AG09309 (cell line): ENCODE results near the gene ZNF83.
"Not testable (repeated sequence)": the region's sequence is repeated elsewhere in the genome, so short reads cannot be mapped to it uniquely, and the experiment has no call there.

Experiments used
- DNase-seq: peaks from one replicate; pipeline ENCODE4 v3.0.0-alpha.2; 2010; ENCODE audit warnings: low read depth
- H3K4me3 ChIP-seq: 2 replicates; pipeline ENCODE4 v1.5.1; 2011; ENCODE audit warnings: mild to moderate bottlenecking, low read depth, low read length, moderate library complexity; ENCODE audit not compliant: control insufficient read depth
- CTCF ChIP-seq: IDR thresholded peaks from 2 replicates; pipeline ENCODE4 v1.5.1; 2011; ENCODE audit warnings: mild to moderate bottlenecking, low read depth, low read length, inconsistent platforms; ENCODE audit not compliant: insufficient read depth, control insufficient read depth; ENCODE audit errors: missing control alignments

Gene ZNF83

DNA sequence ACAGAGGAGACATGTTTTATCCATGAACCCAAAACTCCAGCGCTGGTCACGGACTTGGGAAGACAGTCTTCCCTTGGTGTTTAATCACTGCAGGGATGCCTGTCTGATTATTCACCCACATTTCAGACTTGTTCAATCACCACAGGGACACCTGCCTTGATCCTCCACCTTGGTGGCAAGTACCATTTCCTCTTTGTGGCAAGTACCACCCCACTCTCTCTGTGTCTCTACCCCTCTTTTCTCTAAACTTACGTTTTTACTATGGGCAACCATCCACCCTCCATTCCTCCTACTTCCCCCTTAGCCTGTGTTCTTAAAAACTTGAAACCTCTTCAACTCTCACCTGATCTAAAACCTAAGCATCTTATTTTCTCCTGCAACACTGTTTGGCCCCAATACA, 16.8 kb downstream of the ZNF83 start:
- no peak for TF ChIP-seq CTCF
- no peak overlapping the region for H3K4me3 ChIP-seq
- no peak for DNase-seq

DNA sequence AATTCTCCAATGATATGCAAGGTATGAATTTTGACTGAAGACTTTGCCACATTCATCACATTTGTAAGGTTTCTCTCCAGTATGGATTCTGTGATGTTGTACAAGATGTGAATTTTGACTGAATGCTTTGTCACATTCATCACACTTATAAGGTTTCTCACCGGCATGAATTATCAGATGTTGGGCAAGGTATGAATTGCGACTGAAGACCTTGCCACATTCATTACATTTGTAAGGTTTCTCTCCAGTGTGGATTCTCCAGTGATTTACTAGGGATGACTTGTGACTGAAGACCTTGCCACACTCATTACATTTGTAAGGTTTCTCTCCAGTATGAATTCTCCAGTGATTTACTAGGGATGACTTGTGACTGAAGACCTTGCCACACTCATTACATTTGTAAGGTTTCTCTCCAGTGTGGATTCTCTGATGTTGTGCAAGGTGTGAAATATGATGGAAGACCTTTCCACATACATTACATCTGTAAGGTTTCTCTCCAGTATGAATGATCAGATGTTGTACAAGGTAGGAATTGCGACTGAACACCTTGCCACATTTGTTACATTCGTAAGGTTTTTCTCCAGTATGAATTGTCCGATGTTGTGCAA, 24.8 kb downstream of the ZNF83 start:
- H3K4me3 ChIP-seq, result no peak overlapping the region
- TF ChIP-seq CTCF, result no peak
- DNase-seq, result no peak

DNA sequence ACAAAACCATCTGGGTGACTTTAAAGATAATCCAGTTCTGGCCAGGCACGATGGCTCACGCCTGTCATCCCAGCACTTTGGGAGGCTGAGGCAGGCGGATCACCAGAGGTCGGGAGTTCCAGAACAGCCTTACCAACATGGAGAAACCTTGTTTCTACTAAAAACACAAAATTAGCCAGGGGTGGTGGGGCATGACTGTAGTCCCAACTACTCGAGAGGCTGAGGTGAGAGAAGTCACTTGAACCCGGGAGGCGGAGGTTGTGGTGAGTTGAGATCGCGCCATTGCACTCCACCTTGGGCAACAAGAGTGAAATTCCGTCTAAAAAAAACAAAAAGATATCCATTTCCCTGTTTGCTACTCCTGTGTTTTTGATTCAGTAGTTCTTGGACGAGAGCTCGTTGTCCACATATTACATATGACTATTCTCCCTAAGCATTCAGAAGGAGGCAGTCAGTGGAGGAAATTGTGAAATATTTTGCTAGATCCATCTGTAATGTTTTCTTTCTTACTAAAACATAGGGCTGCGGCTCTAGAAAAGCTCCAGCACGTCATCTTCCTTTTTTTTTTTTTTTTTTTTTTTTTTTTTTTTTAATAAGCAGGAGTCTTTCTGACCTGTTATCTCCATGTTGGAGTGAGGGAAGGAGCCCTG, 34.5 kb downstream of the ZNF83 start:
- DNase-seq, result peak; percentile 85
- no peak for TF ChIP-seq CTCF
- no peak overlapping the region for H3K4me3 ChIP-seq

DNA sequence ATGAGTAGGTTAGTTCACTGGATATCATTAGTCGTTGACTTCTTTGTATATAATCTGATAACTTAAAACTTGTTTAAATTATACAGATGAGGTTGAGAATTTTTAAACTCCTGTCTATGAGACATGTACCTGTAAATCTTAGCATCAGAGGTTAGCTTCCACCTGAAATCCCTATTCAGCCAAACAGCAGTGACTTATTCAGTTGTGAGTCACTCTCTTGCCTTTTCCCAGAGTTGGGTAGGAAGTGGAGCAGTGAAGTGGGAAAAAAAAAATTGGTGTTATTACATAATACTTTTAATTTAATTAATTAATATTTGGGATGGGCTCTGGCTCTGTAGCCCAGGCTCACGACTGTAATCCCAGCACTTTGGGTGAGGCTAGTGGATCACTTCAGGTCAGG, 35.2 kb downstream of the ZNF83 start:
- H3K4me3 ChIP-seq, result no peak overlapping the region
- TF ChIP-seq CTCF, result no peak
- DNase-seq, result no peak

- not testable (repeated sequence) for DNase-seq
- H3K4me3 ChIP-seq, result peak overlapping the region; percentile 62
- TF ChIP-seq CTCF, result peak; percentile 30
Observed at GRCh38 chr19:52601974-52602366, 36.2 kb downstream of the ZNF83 start.

GRCh38 chr19:52601025-52601973, 36.9 kb downstream of the ZNF83 start:
- H3K4me3 ChIP-seq, result peak overlapping the region; percentile 62
- TF ChIP-seq CTCF, result peak; percentile 30
- peak; percentile 48 for DNase-seq
